Measurements from ENCODE around the gene PRKN.

PRKN gene

GRCh38 chr6:161410736-161411135, 1316.8 kb downstream of the PRKN start:
- H3K4me1 ChIP-seq (ENCODE audit: control insufficient read depth, insufficient read depth, low read length, poor library complexity, severe bottlenecking), result no peaks in the 10 kb centered on the region
- DNase-seq, result no peak
- no peaks in the 10 kb centered on the region for H3K36me3 ChIP-seq (ENCODE audit: control insufficient read depth, insufficient read depth, low read length)
- H3K27ac ChIP-seq (ENCODE audit: insufficient read depth, low read length, poor library complexity, severe bottlenecking), result no peak overlapping the region
- H3K27me3 ChIP-seq (replicated peaks; ENCODE audit: control insufficient read depth, insufficient read depth, low read length, poor library complexity, severe bottlenecking), result peaks cover 2% of the 10 kb centered on the region
- no peaks in the 10 kb centered on the region for H3K9me3 ChIP-seq (ENCODE audit: control insufficient read depth, low read length)
- H3K4me3 ChIP-seq (ENCODE audit: insufficient read depth, low read depth, low read length, poor library complexity, severe bottlenecking), result no peak overlapping the region

- no peaks in the 10 kb centered on the region for H3K36me3 ChIP-seq (ENCODE audit: control insufficient read depth, insufficient read depth, low read length)
- no peak overlapping the region for H3K4me3 ChIP-seq (ENCODE audit: insufficient read depth, low read depth, low read length, poor library complexity, severe bottlenecking)
- no peak for DNase-seq
- H3K27me3 ChIP-seq (replicated peaks; ENCODE audit: control insufficient read depth, insufficient read depth, low read length, poor library complexity, severe bottlenecking), result no peaks in the 10 kb centered on the region
- no peaks in the 10 kb centered on the region for H3K9me3 ChIP-seq (ENCODE audit: control insufficient read depth, low read length)
- no peaks in the 10 kb centered on the region for H3K4me1 ChIP-seq (ENCODE audit: control insufficient read depth, insufficient read depth, low read length, poor library complexity, severe bottlenecking)
- H3K27ac ChIP-seq (ENCODE audit: insufficient read depth, low read length, poor library complexity, severe bottlenecking), result no peak overlapping the region
These were observed 1317.5 kb downstream of the PRKN start for GRCh38 chr6:161410076-161410475.

GRCh38 chr6:161409353-161409752, 1318.2 kb downstream of the PRKN start:
- H3K36me3 ChIP-seq (ENCODE audit: control insufficient read depth, insufficient read depth, low read length), result no peaks in the 10 kb centered on the region
- no peaks in the 10 kb centered on the region for H3K4me1 ChIP-seq (ENCODE audit: control insufficient read depth, insufficient read depth, low read length, poor library complexity, severe bottlenecking)

GRCh38 chr6:161408041-161408440, 1319.5 kb downstream of the PRKN start:
- Histone ChIP-seq H3K4me1 (ENCODE audit: control insufficient read depth, insufficient read depth, low read length, poor library complexity, severe bottlenecking) (no peaks in the 10 kb centered on the region), H3K36me3 (ENCODE audit: control insufficient read depth, insufficient read depth, low read length) (no peaks in the 10 kb centered on the region), H3K27me3 (replicated peaks; ENCODE audit: control insufficient read depth, insufficient read depth, low read length, poor library complexity, severe bottlenecking) (no peaks in the 10 kb centered on the region), H3K9me3 (ENCODE audit: control insufficient read depth, low read length) (no peaks in the 10 kb centered on the region), H3K27ac (ENCODE audit: insufficient read depth, low read length, poor library complexity, severe bottlenecking) (no peak overlapping the region), H3K4me3 (ENCODE audit: insufficient read depth, low read depth, low read length, poor library complexity, severe bottlenecking) (no peak overlapping the region)
- no peak for DNase-seq

More at GRCh38 chr6:161409353-161409752, 1318.2 kb downstream of the PRKN start:
- Histone ChIP-seq H3K9me3 (ENCODE audit: control insufficient read depth, low read length) (no peaks in the 10 kb centered on the region), H3K27me3 (replicated peaks; ENCODE audit: control insufficient read depth, insufficient read depth, low read length, poor library complexity, severe bottlenecking) (no peaks in the 10 kb centered on the region), H3K4me3 (ENCODE audit: insufficient read depth, low read depth, low read length, poor library complexity, severe bottlenecking) (no peak overlapping the region), H3K27ac (ENCODE audit: insufficient read depth, low read length, poor library complexity, severe bottlenecking) (no peak overlapping the region)
- no peak for DNase-seq

- Histone ChIP-seq H3K9me3 (ENCODE audit: control insufficient read depth, low read length) (no peaks in the 10 kb centered on the region), H3K36me3 (ENCODE audit: control insufficient read depth, insufficient read depth, low read length) (no peaks in the 10 kb centered on the region), H3K27ac (ENCODE audit: insufficient read depth, low read length, poor library complexity, severe bottlenecking) (no peak overlapping the region), H3K27me3 (replicated peaks; ENCODE audit: control insufficient read depth, insufficient read depth, low read length, poor library complexity, severe bottlenecking) (no peaks in the 10 kb centered on the region), H3K4me1 (ENCODE audit: control insufficient read depth, insufficient read depth, low read length, poor library complexity, severe bottlenecking) (no peaks in the 10 kb centered on the region), H3K4me3 (ENCODE audit: insufficient read depth, low read depth, low read length, poor library complexity, severe bottlenecking) (no peak overlapping the region)
- DNase-seq, result no peak
These were observed 1320.0 kb downstream of the PRKN start for GRCh38 chr6:161407581-161407980.

GRCh38 chr6:161407115-161407514, 1320.5 kb downstream of the PRKN start:
- Histone ChIP-seq H3K9me3 (ENCODE audit: control insufficient read depth, low read length) (no peaks in the 10 kb centered on the region), H3K36me3 (ENCODE audit: control insufficient read depth, insufficient read depth, low read length) (no peaks in the 10 kb centered on the region), H3K4me3 (ENCODE audit: insufficient read depth, low read depth, low read length, poor library complexity, severe bottlenecking) (no peak overlapping the region), H3K4me1 (ENCODE audit: control insufficient read depth, insufficient read depth, low read length, poor library complexity, severe bottlenecking) (no peaks in the 10 kb centered on the region), H3K27ac (ENCODE audit: insufficient read depth, low read length, poor library complexity, severe bottlenecking) (no peak overlapping the region), H3K27me3 (replicated peaks; ENCODE audit: control insufficient read depth, insufficient read depth, low read length, poor library complexity, severe bottlenecking) (no peaks in the 10 kb centered on the region)
- DNase-seq, result no peak

GRCh38 chr6:161406646-161407045, 1320.9 kb downstream of the PRKN start:
- H3K4me3 ChIP-seq (ENCODE audit: insufficient read depth, low read depth, low read length, poor library complexity, severe bottlenecking), result no peak overlapping the region
- DNase-seq, result no peak
- H3K9me3 ChIP-seq (ENCODE audit: control insufficient read depth, low read length), result no peaks in the 10 kb centered on the region
- no peak overlapping the region for H3K27ac ChIP-seq (ENCODE audit: insufficient read depth, low read length, poor library complexity, severe bottlenecking)
- H3K36me3 ChIP-seq (ENCODE audit: control insufficient read depth, insufficient read depth, low read length), result no peaks in the 10 kb centered on the region
- no peaks in the 10 kb centered on the region for H3K4me1 ChIP-seq (ENCODE audit: control insufficient read depth, insufficient read depth, low read length, poor library complexity, severe bottlenecking)
- no peaks in the 10 kb centered on the region for H3K27me3 ChIP-seq (replicated peaks; ENCODE audit: control insufficient read depth, insufficient read depth, low read length, poor library complexity, severe bottlenecking)

GRCh38 chr6:161405418-161405817, 1322.1 kb downstream of the PRKN start:
- Histone ChIP-seq H3K4me1 (ENCODE audit: control insufficient read depth, insufficient read depth, low read length, poor library complexity, severe bottlenecking) (no peaks in the 10 kb centered on the region), H3K9me3 (ENCODE audit: control insufficient read depth, low read length) (no peaks in the 10 kb centered on the region), H3K27me3 (replicated peaks; ENCODE audit: control insufficient read depth, insufficient read depth, low read length, poor library complexity, severe bottlenecking) (no peaks in the 10 kb centered on the region), H3K27ac (ENCODE audit: insufficient read depth, low read length, poor library complexity, severe bottlenecking) (no peak overlapping the region), H3K4me3 (ENCODE audit: insufficient read depth, low read depth, low read length, poor library complexity, severe bottlenecking) (no peak overlapping the region), H3K36me3 (ENCODE audit: control insufficient read depth, insufficient read depth, low read length) (no peaks in the 10 kb centered on the region)
- no peak for DNase-seq

GRCh38 chr6:161403717-161404116, 1323.8 kb downstream of the PRKN start:
- H3K4me1 ChIP-seq (ENCODE audit: control insufficient read depth, insufficient read depth, low read length, poor library complexity, severe bottlenecking), result no peaks in the 10 kb centered on the region

GRCh38 chr6:161401587-161402309, 1325.8 kb downstream of the PRKN start:
- Histone ChIP-seq H3K9me3 (ENCODE audit: control insufficient read depth, low read length) (no peaks in the 10 kb centered on the region), H3K27me3 (replicated peaks; ENCODE audit: control insufficient read depth, insufficient read depth, low read length, poor library complexity, severe bottlenecking) (no peaks in the 10 kb centered on the region), H3K27ac (ENCODE audit: insufficient read depth, low read length, poor library complexity, severe bottlenecking) (no peak overlapping the region), H3K4me1 (ENCODE audit: control insufficient read depth, insufficient read depth, low read length, poor library complexity, severe bottlenecking) (no peaks in the 10 kb centered on the region), H3K4me3 (ENCODE audit: insufficient read depth, low read depth, low read length, poor library complexity, severe bottlenecking) (no peak overlapping the region), H3K36me3 (ENCODE audit: control insufficient read depth, insufficient read depth, low read length) (no peaks in the 10 kb centered on the region)
- DNase-seq, result no peak

More at GRCh38 chr6:161403717-161404116, 1323.8 kb downstream of the PRKN start:
- no peaks in the 10 kb centered on the region for H3K27me3 ChIP-seq (replicated peaks; ENCODE audit: control insufficient read depth, insufficient read depth, low read length, poor library complexity, severe bottlenecking)
- H3K36me3 ChIP-seq (ENCODE audit: control insufficient read depth, insufficient read depth, low read length), result no peaks in the 10 kb centered on the region
- H3K9me3 ChIP-seq (ENCODE audit: control insufficient read depth, low read length), result no peaks in the 10 kb centered on the region
- no peak for DNase-seq
- no peak overlapping the region for H3K4me3 ChIP-seq (ENCODE audit: insufficient read depth, low read depth, low read length, poor library complexity, severe bottlenecking)
- no peak overlapping the region for H3K27ac ChIP-seq (ENCODE audit: insufficient read depth, low read length, poor library complexity, severe bottlenecking)

Data from effector memory CD4-positive, alpha-beta T cell (primary cell).